ENCODE measurements around the gene PACSIN1.

Gene PACSIN1

DNA sequence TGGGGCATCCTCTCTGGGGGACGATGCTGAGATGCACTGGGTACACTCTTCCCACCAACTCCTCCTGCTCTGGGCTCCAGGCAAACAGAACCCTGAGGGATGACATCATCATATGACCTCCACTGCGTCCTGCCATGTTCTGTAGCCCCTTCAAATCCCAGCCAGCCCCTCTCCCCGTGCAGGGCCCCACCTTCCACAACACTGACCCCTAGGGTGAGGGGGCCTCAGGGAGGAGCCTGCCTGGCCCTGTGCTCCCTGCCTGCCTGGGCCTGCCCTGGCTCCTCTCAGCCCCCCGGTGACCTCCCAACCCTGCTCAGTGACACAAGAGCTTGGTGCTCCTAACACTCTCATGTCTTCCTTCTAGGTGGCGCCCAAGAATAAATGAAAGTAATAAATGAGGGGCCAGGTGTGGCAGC, 99.9 kb downstream of the PACSIN1 start:
- Histone ChIP-seq H4K20me1 (ENCODE audit: low read depth, low read length) (no peaks in the 10 kb centered on the region), H3K4me3 (ENCODE audit: insufficient read depth, low read length, poor library complexity, severe bottlenecking) (no peak overlapping the region), H3K27me3 (ENCODE audit: low read length) (no peaks in the 10 kb centered on the region), H3F3A (ENCODE audit: insufficient read depth) (no peaks in the 10 kb centered on the region), H3K4me2 (ENCODE audit: low read depth, low read length, poor library complexity, severe bottlenecking) (no peak overlapping the region), H3K36me3 (ENCODE audit: low read length) (no peaks in the 10 kb centered on the region), H3K9me3 (ENCODE audit: insufficient read depth, low read length) (no peaks in the 10 kb centered on the region), H2AFZ (ENCODE audit: low read depth, low read length, severe bottlenecking) (no peak overlapping the region), H3K79me2 (ENCODE audit: insufficient read depth, low read length) (no peaks in the 10 kb centered on the region), H3K9me2 (replicated peaks; ENCODE audit: insufficient read depth, low read length) (no peaks in the 10 kb centered on the region), H3K9ac (ENCODE audit: low read length) (no peak overlapping the region), H3K27ac (ENCODE audit: low read depth, low read length) (no peak overlapping the region)
- no peak for TF ChIP-seq EZH2phosphoT487 (conservative IDR thresholded peaks at IDR 0.05; ENCODE audit: low read length)
- TF ChIP-seq, protein P1, sequence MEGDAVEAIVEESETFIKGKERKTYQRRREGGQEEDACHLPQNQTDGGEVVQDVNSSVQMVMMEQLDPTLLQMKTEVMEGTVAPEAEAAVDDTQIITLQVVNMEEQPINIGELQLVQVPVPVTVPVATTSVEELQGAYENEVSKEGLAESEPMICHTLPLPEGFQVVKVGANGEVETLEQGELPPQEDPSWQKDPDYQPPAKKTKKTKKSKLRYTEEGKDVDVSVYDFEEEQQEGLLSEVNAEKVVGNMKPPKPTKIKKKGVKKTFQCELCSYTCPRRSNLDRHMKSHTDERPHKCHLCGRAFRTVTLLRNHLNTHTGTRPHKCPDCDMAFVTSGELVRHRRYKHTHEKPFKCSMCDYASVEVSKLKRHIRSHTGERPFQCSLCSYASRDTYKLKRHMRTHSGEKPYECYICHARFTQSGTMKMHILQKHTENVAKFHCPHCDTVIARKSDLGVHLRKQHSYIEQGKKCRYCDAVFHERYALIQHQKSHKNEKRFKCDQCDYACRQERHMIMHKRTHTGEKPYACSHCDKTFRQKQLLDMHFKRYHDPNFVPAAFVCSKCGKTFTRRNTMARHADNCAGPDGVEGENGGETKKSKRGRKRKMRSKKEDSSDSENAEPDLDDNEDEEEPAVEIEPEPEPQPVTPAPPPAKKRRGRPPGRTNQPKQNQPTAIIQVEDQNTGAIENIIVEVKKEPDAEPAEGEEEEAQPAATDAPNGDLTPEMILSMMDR (IDR thresholded peaks at IDR 0.05; ENCODE audit: insufficient read depth, low read length, poor library complexity, severe bottlenecking) = no peak

DNA sequence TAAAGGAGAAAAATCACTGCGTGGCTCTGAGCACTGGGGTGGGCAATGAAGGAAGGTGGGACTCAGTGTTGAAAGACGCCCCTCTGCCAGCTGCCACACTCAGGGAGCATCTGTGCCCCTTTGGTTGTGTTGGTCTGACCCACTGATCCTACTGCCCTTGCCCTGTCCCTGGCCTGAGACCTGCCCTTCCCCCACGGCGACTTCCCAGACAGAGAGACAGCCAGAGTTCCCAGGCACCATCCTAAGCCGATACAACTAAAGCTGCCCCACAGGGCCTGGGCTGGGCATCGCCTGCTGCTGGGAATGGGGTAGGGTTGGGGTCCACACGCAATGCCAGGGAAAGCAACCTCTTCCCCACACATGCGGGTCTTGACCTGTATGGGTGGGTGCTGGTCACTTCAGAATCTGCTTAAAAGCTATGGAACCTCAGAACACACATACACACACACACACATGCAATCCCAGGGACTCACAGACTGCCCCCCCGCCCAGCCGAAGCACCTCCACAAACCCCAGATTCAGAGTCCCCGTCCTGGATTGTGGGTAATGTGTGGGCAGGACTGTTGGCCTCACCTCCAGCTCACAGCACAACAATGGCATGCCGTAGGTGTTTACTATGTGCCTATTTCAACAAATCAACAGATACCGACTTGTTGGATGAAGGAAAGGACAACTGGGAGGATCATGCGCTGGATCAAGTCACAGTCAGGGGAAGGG, 101.1 kb downstream of the PACSIN1 start:
- Histone ChIP-seq H4K20me1 (ENCODE audit: low read depth, low read length) (no peaks in the 10 kb centered on the region), H2AFZ (ENCODE audit: low read depth, low read length, severe bottlenecking) (no peak overlapping the region), H3K9me3 (ENCODE audit: insufficient read depth, low read length) (no peaks in the 10 kb centered on the region), H3K4me2 (ENCODE audit: low read depth, low read length, poor library complexity, severe bottlenecking) (no peak overlapping the region), H3K9ac (ENCODE audit: low read length) (no peak overlapping the region), H3K36me3 (ENCODE audit: low read length) (no peaks in the 10 kb centered on the region), H3K27ac (ENCODE audit: low read depth, low read length) (no peak overlapping the region), H3F3A (ENCODE audit: insufficient read depth) (no peaks in the 10 kb centered on the region), H3K79me2 (ENCODE audit: insufficient read depth, low read length) (no peaks in the 10 kb centered on the region), H3K27me3 (ENCODE audit: low read length) (no peaks in the 10 kb centered on the region), H3K9me2 (replicated peaks; ENCODE audit: insufficient read depth, low read length) (no peaks in the 10 kb centered on the region), H3K4me3 (ENCODE audit: insufficient read depth, low read length, poor library complexity, severe bottlenecking) (no peak overlapping the region)
- no peak for TF ChIP-seq EZH2phosphoT487 (conservative IDR thresholded peaks at IDR 0.05; ENCODE audit: low read length)

DNA sequence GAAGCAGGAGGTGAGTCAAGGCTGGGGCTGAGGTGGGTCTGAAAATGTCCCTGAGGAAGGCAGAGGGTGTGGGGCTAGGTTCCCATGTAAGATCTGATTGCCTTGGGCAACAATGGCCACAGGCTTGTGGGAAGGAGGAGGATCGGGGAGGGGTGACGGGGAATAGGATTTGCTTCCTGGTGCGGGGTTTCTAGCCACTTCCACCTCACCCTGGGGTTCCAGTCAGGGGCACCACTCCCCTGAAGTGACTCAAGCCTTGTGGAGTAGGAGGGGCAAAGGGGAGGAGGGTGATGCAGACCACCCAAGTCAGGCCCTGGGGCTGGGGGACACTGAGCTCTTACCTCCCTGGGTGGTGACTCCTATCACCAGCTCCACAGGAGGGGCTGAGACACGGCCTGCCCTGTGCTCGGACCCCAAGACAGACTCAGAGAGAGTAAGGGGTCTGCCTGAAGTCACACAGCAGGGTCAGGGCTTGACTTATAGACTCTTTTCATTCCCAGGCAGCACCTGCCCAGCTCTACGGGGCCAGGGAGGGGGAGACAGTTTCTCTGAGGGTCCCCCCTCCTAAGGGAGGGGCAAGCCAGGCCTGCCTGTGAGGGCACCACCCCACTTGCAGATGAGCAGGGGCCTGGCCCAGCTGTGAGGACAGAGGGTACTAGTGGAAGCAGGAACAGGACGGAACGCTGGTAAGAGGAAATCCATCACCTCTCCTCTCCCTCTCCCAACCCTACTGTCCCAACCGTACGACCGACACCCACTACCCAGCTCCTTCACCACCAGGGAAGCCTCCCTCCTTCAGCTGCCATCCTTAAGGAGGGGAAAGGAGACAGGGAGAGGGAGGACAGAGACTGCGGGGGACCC, 102.7 kb downstream of the PACSIN1 start:
- Histone ChIP-seq H3K9me2 (replicated peaks; ENCODE audit: insufficient read depth, low read length) (no peaks in the 10 kb centered on the region), H3K27ac (ENCODE audit: low read depth, low read length) (no peak overlapping the region), H3F3A (ENCODE audit: insufficient read depth) (no peaks in the 10 kb centered on the region), H3K9ac (ENCODE audit: low read length) (no peak overlapping the region), H4K20me1 (ENCODE audit: low read depth, low read length) (no peaks in the 10 kb centered on the region), H3K79me2 (ENCODE audit: insufficient read depth, low read length) (no peaks in the 10 kb centered on the region), H3K27me3 (ENCODE audit: low read length) (no peaks in the 10 kb centered on the region), H3K4me3 (ENCODE audit: insufficient read depth, low read length, poor library complexity, severe bottlenecking) (no peak overlapping the region), H3K9me3 (ENCODE audit: insufficient read depth, low read length) (no peaks in the 10 kb centered on the region), H2AFZ (ENCODE audit: low read depth, low read length, severe bottlenecking) (no peak overlapping the region), H3K4me2 (ENCODE audit: low read depth, low read length, poor library complexity, severe bottlenecking) (no peak overlapping the region), H3K36me3 (ENCODE audit: low read length) (no peaks in the 10 kb centered on the region)
- TF ChIP-seq, protein P1 (IDR thresholded peaks at IDR 0.05; ENCODE audit: insufficient read depth, low read length, poor library complexity, severe bottlenecking) = no peak
- TF ChIP-seq EZH2phosphoT487 (conservative IDR thresholded peaks at IDR 0.05; ENCODE audit: low read length) = no peak

Data from SU-DHL-6 (cell line).